ENCODE data around the gene SDF2L1. TPM values are rescaled to one million over a fixed set of nuclear protein-coding genes. Genes with fewer than 3 reads are reported as not detected.

Gene SDF2L1
- total and polyA plus RNA-seq, 2 of the 13 experiments (the other 11 are each of a cell fraction or from before 2014, with no cell fraction given), result 18.0 to 57.4 TPM

DNA sequence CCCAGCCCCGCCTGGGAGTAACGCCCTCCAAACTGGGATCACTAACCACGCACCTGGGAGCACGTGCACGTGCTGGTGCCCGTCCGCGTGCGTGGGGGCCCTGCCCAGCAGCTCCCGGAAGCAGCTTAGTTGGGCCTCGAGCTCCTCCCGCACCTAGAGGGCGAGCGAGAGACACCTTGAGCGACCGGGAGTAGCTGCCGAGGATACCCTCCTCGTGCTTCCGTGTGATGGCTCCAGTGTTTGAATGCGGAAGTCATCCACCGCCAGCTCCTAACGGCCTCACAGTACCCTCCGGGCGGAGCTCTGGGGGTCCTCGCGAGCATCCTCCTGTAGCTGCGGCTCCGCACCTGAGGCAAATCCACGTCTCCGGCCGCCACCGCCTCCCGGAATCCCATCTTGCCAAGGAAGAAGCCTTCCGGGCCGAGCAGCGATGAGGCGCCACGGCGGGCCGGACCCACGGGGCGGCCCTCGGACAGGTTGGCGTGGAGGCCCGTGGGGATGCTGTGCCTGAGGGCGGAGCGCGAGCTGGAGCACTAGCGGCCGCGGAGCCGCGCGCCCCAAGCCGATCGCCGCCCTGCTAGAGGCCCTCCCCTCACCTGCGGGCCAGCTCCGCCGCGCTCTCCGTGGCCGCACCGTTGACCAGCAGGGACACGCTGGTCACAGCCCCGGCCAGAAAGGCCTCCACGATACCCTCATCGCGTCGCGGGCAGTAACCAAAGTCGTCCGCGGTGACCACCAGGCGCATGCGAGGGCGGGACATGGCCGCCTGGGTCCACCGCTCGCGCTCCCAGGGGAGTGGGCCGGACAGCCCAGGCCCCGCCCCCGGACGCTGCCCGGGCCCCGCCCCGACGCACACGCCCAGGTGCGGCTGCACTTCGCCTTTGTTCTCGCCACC is 12.6 kb upstream of the SDF2L1 start, which contains the start of gene YDJC (continued):
- TF ChIP-seq GZF1 (CRISPR knock-in tag; IDR thresholded peaks at IDR 0.05) (peak; percentile 73; the same call in 1 of the 2 replicates), HDAC2 (CRISPR knock-in tag; IDR thresholded peaks at IDR 0.05) (peak; percentile 86), FIP1L1 (IDR thresholded peaks at IDR 0.05; ENCODE audit: borderline replicate concordance, insufficient read depth, low read depth, low read length) (no peak), ZNF496 (CRISPR knock-in tag; IDR thresholded peaks at IDR 0.05; ENCODE audit: insufficient replicate concordance) (no peak), TBL1XR1 (IDR thresholded peaks at IDR 0.05; ENCODE audit: borderline replicate concordance, low read length, partially characterized antibody) (no peak), ZNF552 (CRISPR knock-in tag; IDR thresholded peaks at IDR 0.05; ENCODE audit: borderline replicate concordance) (peak; percentile 45), ZNF749 (CRISPR knock-in tag; IDR thresholded peaks at IDR 0.05; ENCODE audit: borderline replicate concordance) (no peak; the same call in 1 of the 2 replicates), THRA (CRISPR knock-in tag; IDR thresholded peaks at IDR 0.05; ENCODE audit: borderline replicate concordance) (peak; percentile 76; the same call in 1 of the 2 replicates), U2AF1 (optimal IDR thresholded peaks at IDR 0.05; ENCODE audit: low read depth, low read length) (peak; percentile 29), REPIN1 (CRISPR knock-in tag; IDR thresholded peaks at IDR 0.05; ENCODE audit: borderline replicate concordance, low read depth) (peak; percentile 81), ZBTB38 (CRISPR knock-in tag; IDR thresholded peaks at IDR 0.05) (peak; percentile 98), SNAI1 (CRISPR knock-in tag; IDR thresholded peaks at IDR 0.05; ENCODE audit: borderline replicate concordance) (no peak), TP53 (CRISPR knock-in tag; conservative IDR thresholded peaks at IDR 0.05) (peak; percentile 92), HDAC1 (CRISPR knock-in tag; IDR thresholded peaks at IDR 0.05) (peak; percentile 80), NFYB (CRISPR knock-in tag; IDR thresholded peaks at IDR 0.05) (no peak; the same call in 1 of the 2 replicates), ZNF431 (CRISPR knock-in tag; IDR thresholded peaks at IDR 0.05; ENCODE audit: borderline replicate concordance, low read depth) (peak; percentile 68; the same call in 1 of the 2 replicates), SMARCE1 (IDR thresholded peaks at IDR 0.05; ENCODE audit: borderline replicate concordance) (no peak), ZSCAN29 (CRISPR knock-in tag; conservative IDR thresholded peaks at IDR 0.05) (peak; percentile 86; the same call in 1 of the 2 replicates), SOX6 (IDR thresholded peaks at IDR 0.05) (no peak), SOX6 (CRISPR knock-in tag; IDR thresholded peaks at IDR 0.05) (peak; percentile 73), ZNF670 (CRISPR knock-in tag; IDR thresholded peaks at IDR 0.05; ENCODE audit: borderline replicate concordance) (peak; percentile 23; the same call in 1 of the 2 replicates)
- TF ChIP-seq, protein P1, sequence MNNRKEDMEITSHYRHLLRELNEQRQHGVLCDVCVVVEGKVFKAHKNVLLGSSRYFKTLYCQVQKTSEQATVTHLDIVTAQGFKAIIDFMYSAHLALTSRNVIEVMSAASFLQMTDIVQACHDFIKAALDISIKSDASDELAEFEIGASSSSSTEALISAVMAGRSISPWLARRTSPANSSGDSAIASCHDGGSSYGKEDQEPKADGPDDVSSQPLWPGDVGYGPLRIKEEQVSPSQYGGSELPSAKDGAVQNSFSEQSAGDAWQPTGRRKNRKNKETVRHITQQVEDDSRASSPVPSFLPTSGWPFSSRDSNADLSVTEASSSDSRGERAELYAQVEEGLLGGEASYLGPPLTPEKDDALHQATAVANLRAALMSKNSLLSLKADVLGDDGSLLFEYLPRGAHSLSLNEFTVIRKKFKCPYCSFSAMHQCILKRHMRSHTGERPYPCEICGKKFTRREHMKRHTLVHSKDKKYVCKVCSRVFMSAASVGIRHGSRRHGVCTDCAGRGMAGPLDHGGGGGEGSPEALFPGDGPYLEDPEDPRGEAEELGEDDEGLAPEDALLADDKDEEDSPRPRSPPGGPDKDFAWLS (CRISPR knock-in tag; IDR thresholded peaks at IDR 0.05; ENCODE audit: borderline replicate concordance), result 0 out of 2 replicates have a peak, but pooled peaks have one; percentile 80
- TF ChIP-seq, protein P2, sequence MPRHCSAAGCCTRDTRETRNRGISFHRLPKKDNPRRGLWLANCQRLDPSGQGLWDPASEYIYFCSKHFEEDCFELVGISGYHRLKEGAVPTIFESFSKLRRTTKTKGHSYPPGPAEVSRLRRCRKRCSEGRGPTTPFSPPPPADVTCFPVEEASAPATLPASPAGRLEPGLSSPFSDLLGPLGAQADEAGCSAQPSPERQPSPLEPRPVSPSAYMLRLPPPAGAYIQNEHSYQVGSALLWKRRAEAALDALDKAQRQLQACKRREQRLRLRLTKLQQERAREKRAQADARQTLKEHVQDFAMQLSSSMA (CRISPR knock-in tag; IDR thresholded peaks at IDR 0.05), result peak; percentile 99
- TF ChIP-seq, protein P3, sequence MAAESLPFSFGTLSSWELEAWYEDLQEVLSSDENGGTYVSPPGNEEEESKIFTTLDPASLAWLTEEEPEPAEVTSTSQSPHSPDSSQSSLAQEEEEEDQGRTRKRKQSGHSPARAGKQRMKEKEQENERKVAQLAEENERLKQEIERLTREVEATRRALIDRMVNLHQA (CRISPR knock-in tag; IDR thresholded peaks at IDR 0.05), result 0 out of 2 replicates have a peak, but pooled peaks have one; percentile 63
